Measurements from ENCODE around the gene TMEM271. TPM values are rescaled to one million over a fixed set of nuclear protein-coding genes. Genes with fewer than 3 reads are reported as not detected.

TMEM271 gene
- total RNA-seq, 1 donor from 2014 or later, result not detected

DNA sequence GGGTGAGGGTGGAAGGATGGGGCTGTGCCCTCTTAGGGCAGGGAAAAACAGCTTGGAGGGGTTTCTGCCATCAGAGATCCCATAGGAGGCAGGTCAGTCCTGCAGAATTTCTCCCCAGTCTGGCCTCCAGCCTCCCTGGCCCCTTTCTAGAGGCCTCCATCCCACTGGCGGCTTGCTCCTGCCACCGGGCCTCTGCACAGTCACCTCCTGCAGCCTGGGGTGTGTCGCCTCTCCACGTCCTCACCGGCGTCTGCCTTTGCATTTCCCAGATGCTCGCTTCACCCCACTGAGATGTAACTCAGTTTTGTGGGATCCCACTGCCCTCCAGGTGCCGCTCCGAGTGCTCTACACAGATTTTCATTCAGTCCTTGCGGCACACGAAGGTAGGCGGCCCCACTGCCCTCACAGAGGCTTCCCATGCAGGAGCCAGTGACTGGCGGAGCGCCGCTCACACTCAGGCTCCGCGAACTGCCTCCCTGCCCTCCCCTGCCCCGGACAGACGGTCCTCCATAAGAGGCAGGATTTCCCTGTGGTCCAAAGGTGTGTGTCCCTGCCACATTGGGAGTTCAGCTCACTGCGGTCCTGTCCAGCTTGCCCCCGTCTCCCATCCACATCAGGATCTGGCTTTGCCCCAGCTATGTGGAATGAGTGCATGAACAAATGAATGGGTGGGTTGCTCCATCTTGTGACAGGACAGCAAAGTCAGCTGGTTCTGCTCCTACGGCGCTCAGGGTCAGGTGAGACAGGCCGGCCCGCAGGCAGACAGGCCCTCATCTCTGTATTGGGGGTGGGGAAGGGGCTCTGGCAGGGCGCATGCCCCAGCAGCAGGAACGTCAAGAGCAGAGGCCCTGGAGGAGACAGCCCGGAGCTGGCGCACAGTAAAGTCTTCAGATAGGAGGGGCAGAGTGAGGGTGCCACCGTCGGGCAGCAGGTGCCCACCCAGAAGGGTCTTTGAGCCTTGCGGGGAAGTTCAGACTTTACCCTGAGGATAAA is 2.7 kb upstream of the TMEM271 start:
- no peak for DNase-seq
- Histone ChIP-seq H3K4me3 (no peak overlapping the region), H3K36me3 (no peaks in the 10 kb centered on the region), H3K27me3 (peaks cover 74% of the 10 kb centered on the region), H3K4me1 (no peaks in the 10 kb centered on the region), H3K27ac (no peak overlapping the region), H3K9me3 (no peaks in the 10 kb centered on the region)
- intact Hi-C loops (cut with DNase I), result no loop called here
- TF ChIP-seq CTCF (IDR thresholded peaks at IDR 0.05), result no peak
- no peak for ATAC-seq

- Histone ChIP-seq H3K9me3 (no peaks in the 10 kb centered on the region), H3K27me3 (peaks cover 79% of the 10 kb centered on the region), H3K36me3 (no peaks in the 10 kb centered on the region), H3K4me3 (no peak overlapping the region), H3K27ac (no peak overlapping the region), H3K4me1 (no peaks in the 10 kb centered on the region)
- no peak for ATAC-seq
- DNase-seq, result no peak
- intact Hi-C loops (cut with DNase I), result no loop called here
- TF ChIP-seq CTCF (IDR thresholded peaks at IDR 0.05), result no peak
Measured at GRCh38 chr4:577499-578450, 1.7 kb upstream of the TMEM271 start.

DNA sequence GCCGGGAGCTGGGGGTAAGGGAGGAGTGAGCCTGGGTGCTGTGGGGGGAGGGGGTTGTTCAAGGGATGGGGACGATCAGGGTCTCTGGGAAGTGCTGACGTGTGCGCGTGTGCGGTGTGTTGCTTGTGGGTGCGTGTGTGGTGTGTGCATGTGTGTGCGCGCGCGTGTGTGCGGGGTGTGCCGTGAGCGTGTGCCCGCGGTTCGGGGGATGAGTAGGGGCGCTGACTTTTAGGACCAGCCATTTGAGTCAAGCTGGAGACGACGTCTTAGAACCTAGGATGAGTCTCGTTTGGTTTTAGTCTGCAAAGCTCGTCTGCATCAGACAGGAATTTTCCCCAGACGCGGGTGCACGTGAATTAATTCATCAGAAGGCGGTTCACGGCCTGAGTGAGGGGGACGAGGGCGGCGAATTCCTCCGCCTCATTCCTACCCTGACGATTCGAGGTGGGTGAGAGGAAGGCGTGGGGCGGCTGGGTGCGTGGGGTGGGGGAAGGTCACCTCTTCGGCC is 950 bp upstream of the TMEM271 start:
- Histone ChIP-seq H3K27ac (no peak overlapping the region), H3K9me3 (no peaks in the 10 kb centered on the region), H3K4me1 (no peaks in the 10 kb centered on the region), H3K27me3 (peaks cover 81% of the 10 kb centered on the region), H3K4me3 (no peak overlapping the region), H3K36me3 (no peaks in the 10 kb centered on the region)
- DNase-seq (no peak), ATAC-seq (no peak)
- intact Hi-C loops (cut with DNase I), result no loop called here
- no peak for TF ChIP-seq CTCF (IDR thresholded peaks at IDR 0.05)

DNA sequence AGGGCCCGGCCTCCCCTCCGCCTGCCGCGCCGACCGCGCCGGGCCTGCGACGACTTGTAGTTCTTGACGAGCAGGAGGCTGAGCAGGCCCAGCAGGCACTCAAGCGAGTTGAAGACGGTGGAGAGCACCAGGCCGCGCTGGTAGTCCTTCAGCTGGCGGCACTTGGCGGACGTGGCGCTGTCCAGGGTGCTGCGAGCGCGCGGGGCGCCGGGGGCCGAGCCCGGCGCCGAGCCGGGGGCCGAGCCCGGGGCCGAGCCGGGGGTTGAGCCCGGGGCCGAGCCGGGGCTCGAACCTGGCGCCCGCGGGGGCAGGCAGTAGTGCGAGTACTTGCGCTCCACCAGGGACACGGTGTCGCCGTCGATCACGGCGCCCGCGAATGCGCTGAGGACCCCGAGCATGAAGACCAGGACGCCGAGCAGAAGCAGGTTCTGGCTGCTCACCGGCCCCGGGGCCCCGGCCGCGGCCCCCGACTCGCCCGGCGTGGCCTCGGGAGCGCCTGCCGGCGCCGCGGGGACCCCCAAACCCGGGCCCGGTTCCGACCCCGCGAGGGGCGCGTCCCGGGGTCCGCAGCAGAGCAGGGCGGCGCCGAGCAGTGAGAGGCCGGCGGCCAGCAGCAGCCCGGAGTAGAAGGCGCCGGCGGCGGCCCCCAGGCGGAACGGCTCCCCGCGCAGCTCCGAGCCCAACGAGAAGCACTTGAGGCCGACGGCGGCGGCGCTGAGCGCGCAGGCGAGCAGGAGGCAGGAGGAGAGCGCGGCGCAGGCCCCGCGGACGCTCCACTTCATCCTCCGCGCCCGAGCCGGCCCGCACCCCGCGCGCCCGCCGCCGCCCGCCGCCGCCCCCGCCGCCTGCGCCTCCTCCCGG is 584 bp downstream of the TMEM271 start:
- intact Hi-C loops (cut with DNase I), result no loop called here
- Histone ChIP-seq H3K27ac (no peak overlapping the region), H3K4me1 (no peaks in the 10 kb centered on the region), H3K9me3 (no peaks in the 10 kb centered on the region), H3K36me3 (no peaks in the 10 kb centered on the region), H3K4me3 (no peak overlapping the region), H3K27me3 (peaks cover 76% of the 10 kb centered on the region)
- DNase-seq (no peak), ATAC-seq (peak; percentile 65)
- TF ChIP-seq CTCF (IDR thresholded peaks at IDR 0.05), result no peak

All from upper lobe of right lung (tissue), 1 donor.